Testis (tissue), 2 donors: Measurements from ENCODE around the gene MINDY3.

Experiments
- CTCF ChIP-seq, 3 experiments: fragments of 450-650 bp in 2 of 3; fragments of 200-600 bp in 1 of 3; sonication (generic) in 1 of 3; IDR thresholded peaks; one replicate each; pipeline ENCODE4 v1.5.1; 2016 to 2019; ENCODE audit warnings: antibody characterized with exemption in 3 of 3, mild to moderate bottlenecking in 2 of 3, moderate library complexity in 1 of 3
- POLR2A ChIP-seq: fragments of 450-650 bp; IDR thresholded peaks from one replicate; pipeline ENCODE4 v1.6.1; 2017; ENCODE audit warnings: antibody characterized with exemption, mild to moderate bottlenecking, moderate library complexity

GRCh38 chr10:15737656-15738055 is 122.7 kb downstream of the MINDY3 start:
- no peak for TF ChIP-seq CTCF (IDR thresholded peaks at IDR 0.05)
- TF ChIP-seq POLR2A: no peak
